ENCODE results near the gene MMP15. TPM values are rescaled to one million over a fixed set of nuclear protein-coding genes. Genes with fewer than 3 reads are reported as not detected.
"Not testable (repeated sequence)": the region's sequence is repeated elsewhere in the genome, so short reads cannot be mapped to it uniquely, and the experiment has no call there.

Gene MMP15
- total RNA-seq, 1 donor from 2014 or later = 97.8 TPM

GRCh38 chr16:58076514-58076913 is 51.0 kb downstream of the MMP15 start:
- Mint-ChIP-seq H3K4me1 (ENCODE audit: unreplicated experiment) (peaks cover 32% of the 10 kb centered on the region), H3K27ac (ENCODE audit: unreplicated experiment) (no peak overlapping the region), H3K36me3 (ENCODE audit: low read depth, unreplicated experiment) (peaks cover 11% of the 10 kb centered on the region), H3K27me3 (ENCODE audit: unreplicated experiment) (peaks cover 3% of the 10 kb centered on the region), H3K4me3 (ENCODE audit: unreplicated experiment) (no peak overlapping the region), H3K9me3 (ENCODE audit: unreplicated experiment) (peaks cover 3% of the 10 kb centered on the region)
- no peak for TF ChIP-seq CTCF (IDR thresholded peaks at IDR 0.05; ENCODE audit: unreplicated experiment)
- no peak for DNase-seq (ENCODE audit: low spot score)

- Mint-ChIP-seq H3K4me1 (ENCODE audit: unreplicated experiment) (peaks cover 41% of the 10 kb centered on the region), H3K27ac (ENCODE audit: unreplicated experiment) (no peak overlapping the region), H3K9me3 (ENCODE audit: unreplicated experiment) (peaks cover 3% of the 10 kb centered on the region), H3K4me3 (ENCODE audit: unreplicated experiment) (no peak overlapping the region), H3K36me3 (ENCODE audit: low read depth, unreplicated experiment) (peaks cover 11% of the 10 kb centered on the region), H3K27me3 (ENCODE audit: unreplicated experiment) (peaks cover 6% of the 10 kb centered on the region)
- DNase-seq (ENCODE audit: low spot score) = no peak
- no peak for TF ChIP-seq CTCF (IDR thresholded peaks at IDR 0.05; ENCODE audit: unreplicated experiment)
Observed at GRCh38 chr16:58077796-58078195, 52.2 kb downstream of the MMP15 start.

GRCh38 chr16:58080657-58081056 is 55.1 kb downstream of the MMP15 start:
- not testable (repeated sequence) for DNase-seq (ENCODE audit: low spot score); H3K9me3 Mint-ChIP-seq (ENCODE audit: unreplicated experiment); H3K4me3 Mint-ChIP-seq (ENCODE audit: unreplicated experiment); H3K27me3 Mint-ChIP-seq (ENCODE audit: unreplicated experiment)
- H3K4me1 Mint-ChIP-seq (ENCODE audit: unreplicated experiment) = peaks cover 46% of the 10 kb centered on the region
- peak overlapping the region; percentile 86 for H3K27ac Mint-ChIP-seq (ENCODE audit: unreplicated experiment)
- peaks cover 11% of the 10 kb centered on the region for H3K36me3 Mint-ChIP-seq (ENCODE audit: low read depth, unreplicated experiment)

- peak overlapping the region; percentile 85 for H3K27ac Mint-ChIP-seq (ENCODE audit: unreplicated experiment)
- TF ChIP-seq CTCF (IDR thresholded peaks at IDR 0.05; ENCODE audit: unreplicated experiment) = no peak
- H3K9me3 Mint-ChIP-seq (ENCODE audit: unreplicated experiment) = no peaks in the 10 kb centered on the region
- peak overlapping the region; percentile 14 for H3K4me3 Mint-ChIP-seq (ENCODE audit: unreplicated experiment)
- peaks cover 7% of the 10 kb centered on the region for H3K27me3 Mint-ChIP-seq (ENCODE audit: unreplicated experiment)
- H3K4me1 Mint-ChIP-seq (ENCODE audit: unreplicated experiment) = peaks cover 48% of the 10 kb centered on the region
- no peak for DNase-seq (ENCODE audit: low spot score)
- H3K36me3 Mint-ChIP-seq (ENCODE audit: low read depth, unreplicated experiment) = peaks cover 4% of the 10 kb centered on the region
Observed at GRCh38 chr16:58082381-58082780, 56.8 kb downstream of the MMP15 start.

GRCh38 chr16:58084635-58085034 is 59.1 kb downstream of the MMP15 start:
- H3K27me3 Mint-ChIP-seq (ENCODE audit: unreplicated experiment) = peaks cover 7% of the 10 kb centered on the region
- no peak overlapping the region for H3K27ac Mint-ChIP-seq (ENCODE audit: unreplicated experiment)
- no peak overlapping the region for H3K4me3 Mint-ChIP-seq (ENCODE audit: unreplicated experiment)
- no peaks in the 10 kb centered on the region for H3K9me3 Mint-ChIP-seq (ENCODE audit: unreplicated experiment)
- no peak for DNase-seq (ENCODE audit: low spot score)
- H3K36me3 Mint-ChIP-seq (ENCODE audit: low read depth, unreplicated experiment) = no peaks in the 10 kb centered on the region
- TF ChIP-seq CTCF (IDR thresholded peaks at IDR 0.05; ENCODE audit: unreplicated experiment) = no peak
- peaks cover 40% of the 10 kb centered on the region for H3K4me1 Mint-ChIP-seq (ENCODE audit: unreplicated experiment)

- TF ChIP-seq CTCF (IDR thresholded peaks at IDR 0.05; ENCODE audit: unreplicated experiment) = no peak
- peaks cover 35% of the 10 kb centered on the region for H3K4me1 Mint-ChIP-seq (ENCODE audit: unreplicated experiment)
- H3K27me3 Mint-ChIP-seq (ENCODE audit: unreplicated experiment) = peaks cover 7% of the 10 kb centered on the region
- no peaks in the 10 kb centered on the region for H3K36me3 Mint-ChIP-seq (ENCODE audit: low read depth, unreplicated experiment)
- no peak overlapping the region for H3K27ac Mint-ChIP-seq (ENCODE audit: unreplicated experiment)
- no peaks in the 10 kb centered on the region for H3K9me3 Mint-ChIP-seq (ENCODE audit: unreplicated experiment)
- DNase-seq (ENCODE audit: low spot score) = no peak
- H3K4me3 Mint-ChIP-seq (ENCODE audit: unreplicated experiment) = no peak overlapping the region
Observed at GRCh38 chr16:58085171-58085570, 59.6 kb downstream of the MMP15 start.

Measured in endothelial cell (in vitro differentiated cells).